ENCODE data around the gene DUOX2. TPM values are rescaled to one million over a fixed set of nuclear protein-coding genes. Genes with fewer than 3 reads are reported as not detected.
"Not testable (repeated sequence)": the region's sequence is repeated elsewhere in the genome, so short reads cannot be mapped to it uniquely, and the experiment has no call there.

DUOX2 gene
- total RNA-seq, 1 experiment from 2014 or later, result 0.99 TPM

DNA sequence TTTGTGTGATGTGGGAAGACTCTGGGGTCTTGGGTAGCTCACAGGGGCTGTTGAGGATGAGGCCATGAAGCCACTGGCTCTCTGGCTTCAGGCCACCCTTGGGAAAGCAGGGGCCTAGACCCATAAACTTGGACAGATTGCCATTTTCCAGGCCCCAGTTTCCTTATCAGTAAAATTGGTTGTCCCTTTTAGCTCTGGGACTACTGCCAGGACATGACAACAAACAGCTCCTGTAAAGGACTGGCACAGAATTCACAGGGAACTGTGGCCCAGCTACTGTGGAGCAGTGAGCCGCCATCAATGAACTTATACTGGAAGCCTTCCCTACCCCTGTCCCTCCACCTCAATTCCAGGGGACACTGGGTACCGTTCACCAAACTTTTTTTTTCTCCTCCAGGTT lies 36.6 kb downstream of the DUOX2 start:
- intact Hi-C loops (cut with micrococcal nuclease; ENCODE audit: unreplicated experiment); H3K36me3 ChIP-seq (ENCODE audit: insufficient read depth, low read length, poor library complexity, severe bottlenecking); H3K9me3 ChIP-seq (ENCODE audit: low read depth, low read length, poor library complexity, severe bottlenecking); H3K27ac ChIP-seq (ENCODE audit: low read depth, low read length, poor library complexity, severe bottlenecking); BruUV-seq (replicated peaks); DNase-seq (ENCODE audit: low spot score); H3K27me3 ChIP-seq (replicated peaks; ENCODE audit: insufficient read depth, low read depth, low read length, poor library complexity); H3K4me1 ChIP-seq (ENCODE audit: insufficient read depth, low read length, poor library complexity, severe bottlenecking); H3K4me3 ChIP-seq (ENCODE audit: low read depth, low read length, poor library complexity, severe bottlenecking); CTCF ChIA-PET; POLR2A ChIA-PET (ENCODE audit: low non-redundant PET): not testable (repeated sequence)

DNA sequence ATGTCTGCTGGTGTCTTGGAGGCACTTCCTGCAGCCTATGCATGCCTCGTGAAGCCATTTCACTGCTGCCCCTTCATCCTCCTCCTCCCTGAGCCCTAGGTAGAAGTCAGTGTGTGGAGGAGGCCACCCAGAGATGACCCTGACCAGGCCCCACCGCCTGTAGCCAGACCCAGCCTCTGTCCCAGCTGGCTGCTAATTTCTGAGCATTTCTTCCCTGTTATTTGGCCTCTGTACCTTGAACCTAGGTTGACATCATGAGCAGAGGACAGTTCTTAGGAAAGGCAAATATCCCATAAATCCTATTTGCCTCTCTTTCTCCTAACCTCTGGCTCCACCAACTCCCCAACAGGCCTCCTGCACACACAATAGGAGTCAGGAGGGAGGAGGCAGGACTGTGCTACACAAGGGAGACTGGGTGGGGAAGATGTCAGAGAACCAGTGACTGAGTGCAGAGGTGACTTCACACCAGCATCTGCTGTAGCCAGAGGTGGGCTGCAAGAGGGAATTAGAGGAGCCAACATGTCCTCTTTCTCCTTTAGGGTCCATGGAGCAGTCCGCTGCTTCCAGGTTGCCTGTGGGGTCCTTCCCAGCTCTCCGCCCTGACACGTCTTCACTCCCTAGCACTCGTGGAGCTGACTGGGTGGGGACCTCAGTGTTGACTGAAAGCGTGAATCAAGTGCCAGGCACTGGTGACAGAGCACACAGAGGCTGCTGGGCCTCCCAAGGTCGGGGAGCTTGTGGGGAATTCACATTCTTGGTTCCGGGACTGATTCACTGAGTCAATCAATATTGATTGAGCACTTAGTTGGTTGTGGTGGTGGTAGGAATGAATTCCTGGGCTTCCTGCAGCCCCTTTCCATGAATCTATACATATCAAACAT lies 38.3 kb downstream of the DUOX2 start:
- BruUV-seq (replicated peaks); H3K4me3 ChIP-seq (ENCODE audit: low read depth, low read length, poor library complexity, severe bottlenecking); H3K4me1 ChIP-seq (ENCODE audit: insufficient read depth, low read length, poor library complexity, severe bottlenecking); DNase-seq (ENCODE audit: low spot score); H3K27me3 ChIP-seq (replicated peaks; ENCODE audit: insufficient read depth, low read depth, low read length, poor library complexity); POLR2A ChIA-PET (ENCODE audit: low non-redundant PET); H3K36me3 ChIP-seq (ENCODE audit: insufficient read depth, low read length, poor library complexity, severe bottlenecking); CTCF ChIA-PET; intact Hi-C loops (cut with micrococcal nuclease; ENCODE audit: unreplicated experiment); H3K27ac ChIP-seq (ENCODE audit: low read depth, low read length, poor library complexity, severe bottlenecking); H3K9me3 ChIP-seq (ENCODE audit: low read depth, low read length, poor library complexity, severe bottlenecking): not testable (repeated sequence)

DNA sequence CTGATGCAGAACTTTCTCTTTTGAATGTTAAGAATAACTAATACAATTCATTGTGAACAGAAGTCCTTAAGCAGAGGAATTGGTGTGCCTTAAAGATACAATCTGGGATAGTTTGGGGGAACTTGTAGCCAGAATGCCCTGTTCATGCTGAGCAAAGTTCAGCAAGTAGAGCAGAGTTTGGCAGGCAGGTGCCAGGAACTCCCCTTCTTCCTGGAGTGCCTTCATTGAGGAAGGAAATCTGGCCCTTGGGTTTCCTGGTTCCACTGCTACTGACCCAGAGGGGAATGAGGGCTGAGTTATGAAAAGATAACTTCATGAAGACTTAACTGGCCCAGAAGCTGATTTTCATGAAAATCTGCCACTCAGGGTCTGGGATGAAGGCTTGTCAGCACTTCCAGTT lies 40.4 kb downstream of the DUOX2 start:
- H3K9me3 ChIP-seq (ENCODE audit: low read depth, low read length, poor library complexity, severe bottlenecking); H3K36me3 ChIP-seq (ENCODE audit: insufficient read depth, low read length, poor library complexity, severe bottlenecking); POLR2A ChIA-PET (ENCODE audit: low non-redundant PET); H3K27me3 ChIP-seq (replicated peaks; ENCODE audit: insufficient read depth, low read depth, low read length, poor library complexity); H3K27ac ChIP-seq (ENCODE audit: low read depth, low read length, poor library complexity, severe bottlenecking); H3K4me3 ChIP-seq (ENCODE audit: low read depth, low read length, poor library complexity, severe bottlenecking); CTCF ChIA-PET; intact Hi-C loops (cut with micrococcal nuclease; ENCODE audit: unreplicated experiment); H3K4me1 ChIP-seq (ENCODE audit: insufficient read depth, low read length, poor library complexity, severe bottlenecking); BruUV-seq (replicated peaks); DNase-seq (ENCODE audit: low spot score): not testable (repeated sequence)

DNA sequence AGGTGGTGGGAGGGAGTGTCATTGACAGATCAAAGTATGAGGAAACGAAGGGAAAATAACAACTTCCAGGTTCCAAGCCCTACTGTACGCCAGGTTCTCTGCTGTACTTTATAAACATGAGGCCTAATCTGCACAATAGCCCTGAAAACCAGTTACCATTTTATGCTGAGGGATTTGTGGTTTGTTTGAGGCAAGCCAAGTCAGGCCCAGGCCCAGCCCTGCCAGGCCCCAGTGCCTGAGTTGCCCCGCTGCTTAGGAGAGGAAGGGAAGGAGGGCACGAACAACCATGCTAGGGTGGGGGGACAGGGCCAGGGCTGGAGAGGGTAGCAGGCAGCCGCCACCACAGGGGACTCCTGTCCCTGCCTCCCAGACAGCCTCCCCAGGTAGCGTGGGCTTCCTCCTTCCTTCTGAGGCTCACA lies 44.0 kb downstream of the DUOX2 start:
- peaks cover 22% of the 10 kb centered on the region for H3K36me3 ChIP-seq (ENCODE audit: insufficient read depth, low read length, poor library complexity, severe bottlenecking)
- H3K4me1 ChIP-seq (ENCODE audit: insufficient read depth, low read length, poor library complexity, severe bottlenecking); H3K27ac ChIP-seq (ENCODE audit: low read depth, low read length, poor library complexity, severe bottlenecking); POLR2A ChIA-PET (ENCODE audit: low non-redundant PET); H3K27me3 ChIP-seq (replicated peaks; ENCODE audit: insufficient read depth, low read depth, low read length, poor library complexity); intact Hi-C loops (cut with micrococcal nuclease; ENCODE audit: unreplicated experiment); BruUV-seq (replicated peaks); DNase-seq (ENCODE audit: low spot score); CTCF ChIA-PET; H3K9me3 ChIP-seq (ENCODE audit: low read depth, low read length, poor library complexity, severe bottlenecking); H3K4me3 ChIP-seq (ENCODE audit: low read depth, low read length, poor library complexity, severe bottlenecking): not testable (repeated sequence)

DNA sequence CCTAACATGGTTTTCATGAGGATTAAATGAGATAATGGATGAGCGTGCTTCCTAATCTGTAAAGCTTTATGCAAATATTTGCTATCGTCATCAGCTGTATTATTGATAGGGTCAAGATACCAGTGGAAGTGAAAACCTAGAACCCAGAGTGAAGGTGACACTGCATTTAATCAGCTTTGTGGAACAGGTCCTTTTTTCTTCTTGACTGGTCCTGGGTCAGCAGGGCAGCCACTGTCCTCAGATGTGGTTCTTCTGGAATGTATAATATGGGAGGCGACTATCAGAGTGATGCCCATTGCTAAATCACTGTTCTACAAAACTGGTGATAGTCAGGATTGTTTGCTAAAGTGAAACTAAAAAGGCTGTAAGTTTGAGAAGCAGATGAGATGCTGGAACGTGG lies 49.6 kb downstream of the DUOX2 start:
- no peaks in the 10 kb centered on the region for H3K4me1 ChIP-seq (ENCODE audit: insufficient read depth, low read length, poor library complexity, severe bottlenecking)
- peaks cover 32% of the 10 kb centered on the region for H3K36me3 ChIP-seq (ENCODE audit: insufficient read depth, low read length, poor library complexity, severe bottlenecking)
- no peaks in the 10 kb centered on the region for H3K27me3 ChIP-seq (replicated peaks; ENCODE audit: insufficient read depth, low read depth, low read length, poor library complexity)
- no TSS peak for BruUV-seq (replicated peaks)
- H3K27ac ChIP-seq (ENCODE audit: low read depth, low read length, poor library complexity, severe bottlenecking), result no peak overlapping the region
- POLR2A ChIA-PET (ENCODE audit: low non-redundant PET), result no interaction called here
- DNase-seq (ENCODE audit: low spot score), result no peak
- no peak overlapping the region for H3K4me3 ChIP-seq (ENCODE audit: low read depth, low read length, poor library complexity, severe bottlenecking)
- CTCF ChIA-PET, result no interaction called here
- intact Hi-C loops (cut with micrococcal nuclease; ENCODE audit: unreplicated experiment), result no loop called here
- no peaks in the 10 kb centered on the region for H3K9me3 ChIP-seq (ENCODE audit: low read depth, low read length, poor library complexity, severe bottlenecking)
- TF ChIP-seq, protein P1, sequence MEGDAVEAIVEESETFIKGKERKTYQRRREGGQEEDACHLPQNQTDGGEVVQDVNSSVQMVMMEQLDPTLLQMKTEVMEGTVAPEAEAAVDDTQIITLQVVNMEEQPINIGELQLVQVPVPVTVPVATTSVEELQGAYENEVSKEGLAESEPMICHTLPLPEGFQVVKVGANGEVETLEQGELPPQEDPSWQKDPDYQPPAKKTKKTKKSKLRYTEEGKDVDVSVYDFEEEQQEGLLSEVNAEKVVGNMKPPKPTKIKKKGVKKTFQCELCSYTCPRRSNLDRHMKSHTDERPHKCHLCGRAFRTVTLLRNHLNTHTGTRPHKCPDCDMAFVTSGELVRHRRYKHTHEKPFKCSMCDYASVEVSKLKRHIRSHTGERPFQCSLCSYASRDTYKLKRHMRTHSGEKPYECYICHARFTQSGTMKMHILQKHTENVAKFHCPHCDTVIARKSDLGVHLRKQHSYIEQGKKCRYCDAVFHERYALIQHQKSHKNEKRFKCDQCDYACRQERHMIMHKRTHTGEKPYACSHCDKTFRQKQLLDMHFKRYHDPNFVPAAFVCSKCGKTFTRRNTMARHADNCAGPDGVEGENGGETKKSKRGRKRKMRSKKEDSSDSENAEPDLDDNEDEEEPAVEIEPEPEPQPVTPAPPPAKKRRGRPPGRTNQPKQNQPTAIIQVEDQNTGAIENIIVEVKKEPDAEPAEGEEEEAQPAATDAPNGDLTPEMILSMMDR (conservative IDR thresholded peaks at IDR 0.05; ENCODE audit: low read depth, low read length), result no peak
- no peak for TF ChIP-seq EZH2 (IDR thresholded peaks at IDR 0.05; ENCODE audit: borderline replicate concordance, low read depth, low read length, poor library complexity, severe bottlenecking)

DNA sequence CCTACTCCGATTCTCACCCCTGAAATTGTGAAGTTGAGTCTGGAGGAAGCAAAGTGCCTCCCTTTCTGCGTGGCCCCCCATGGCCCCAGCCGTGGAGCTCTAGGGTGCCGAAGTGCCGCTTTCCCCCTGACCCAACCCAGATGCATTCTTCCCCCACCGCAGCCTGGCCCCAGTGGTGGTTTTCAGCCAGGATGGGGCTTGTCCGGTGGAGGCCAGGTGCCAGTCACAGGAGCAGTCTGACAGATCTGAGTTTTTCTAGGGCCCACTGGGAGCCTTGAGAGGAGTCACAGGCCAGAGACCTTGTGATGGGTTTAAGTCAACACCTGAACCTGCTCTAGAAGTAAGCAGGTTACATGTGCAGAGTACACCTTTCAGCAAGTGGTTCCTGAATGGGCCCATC lies 51.7 kb downstream of the DUOX2 start:
- H3K4me1 ChIP-seq (ENCODE audit: insufficient read depth, low read length, poor library complexity, severe bottlenecking); CTCF ChIA-PET; DNase-seq (ENCODE audit: low spot score); H3K27me3 ChIP-seq (replicated peaks; ENCODE audit: insufficient read depth, low read depth, low read length, poor library complexity); H3K4me3 ChIP-seq (ENCODE audit: low read depth, low read length, poor library complexity, severe bottlenecking); intact Hi-C loops (cut with micrococcal nuclease; ENCODE audit: unreplicated experiment); H3K27ac ChIP-seq (ENCODE audit: low read depth, low read length, poor library complexity, severe bottlenecking); POLR2A ChIA-PET (ENCODE audit: low non-redundant PET); BruUV-seq (replicated peaks): not testable (repeated sequence)
- peaks cover 39% of the 10 kb centered on the region for H3K36me3 ChIP-seq (ENCODE audit: insufficient read depth, low read length, poor library complexity, severe bottlenecking)
- peaks cover 11% of the 10 kb centered on the region for H3K9me3 ChIP-seq (ENCODE audit: low read depth, low read length, poor library complexity, severe bottlenecking)
